Dermis microvascular lymphatic vessel endothelial cell (primary cell): ENCODE results near the gene PRUNE2. TPM values are rescaled to one million over a fixed set of nuclear protein-coding genes. Genes with fewer than 3 reads are reported as not detected.

Experiments used
- DNase-seq, 2 donors: peaks; one replicate each; pipeline versions ENCODE4 v3.0.0 to v3.0.0-alpha.2; 2010; ENCODE audit warnings: low read depth in 2 of 2
- total RNA-seq: library from RNA; depleted of rRNA; stranded (reverse); fragments of >200 nt; gene quantifications from 2 replicates; pipeline ENCODE4 v1.2.1, GENCODE V29; 2014

The PRUNE2 gene
- total RNA-seq, 1 donor from 2014 or later = 10.8 TPM

- no peak for DNase-seq
Measured at GRCh38 chr9:76699971-76700370, 205.9 kb downstream of the PRUNE2 start.

DNA sequence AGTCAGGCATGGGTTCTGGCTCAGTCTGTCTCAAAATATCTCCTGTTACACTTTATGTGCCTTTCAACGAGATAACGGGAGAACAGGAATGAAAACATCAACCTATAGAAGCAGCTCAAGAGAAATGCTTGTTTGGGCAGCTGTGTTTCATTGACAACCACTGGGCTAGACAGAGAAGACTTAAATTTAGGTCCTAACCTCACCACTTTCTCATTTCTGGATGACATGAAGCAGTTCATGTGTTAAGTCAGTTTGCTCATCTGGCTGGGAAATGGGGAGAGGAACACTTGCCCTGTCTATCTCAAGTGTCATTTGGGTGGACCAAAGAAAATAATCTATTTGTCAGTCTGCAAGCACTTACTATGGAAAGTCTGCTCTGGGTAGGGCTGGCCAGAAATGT, 208.4 kb downstream of the PRUNE2 start:
- DNase-seq = no peak

DNA sequence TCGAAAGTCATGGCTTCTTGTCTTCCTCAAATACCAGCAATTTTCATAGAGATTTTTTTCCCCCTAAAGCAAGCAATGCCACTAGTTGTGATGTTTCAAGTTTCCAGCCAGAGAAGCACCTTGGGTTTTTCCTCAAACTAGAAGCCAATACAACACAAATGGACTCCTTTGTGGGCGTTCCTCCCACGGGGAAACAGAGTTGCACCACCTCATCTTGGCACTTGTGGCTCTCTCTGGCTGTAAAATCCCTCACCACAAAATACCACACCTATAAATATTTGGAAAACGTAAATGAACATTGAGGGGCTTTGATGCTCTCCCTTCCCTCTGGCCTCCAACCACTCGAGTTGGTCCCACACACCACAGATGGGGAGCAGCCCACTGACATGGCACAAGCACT, 208.8 kb downstream of the PRUNE2 start:
- DNase-seq = no peak

DNA sequence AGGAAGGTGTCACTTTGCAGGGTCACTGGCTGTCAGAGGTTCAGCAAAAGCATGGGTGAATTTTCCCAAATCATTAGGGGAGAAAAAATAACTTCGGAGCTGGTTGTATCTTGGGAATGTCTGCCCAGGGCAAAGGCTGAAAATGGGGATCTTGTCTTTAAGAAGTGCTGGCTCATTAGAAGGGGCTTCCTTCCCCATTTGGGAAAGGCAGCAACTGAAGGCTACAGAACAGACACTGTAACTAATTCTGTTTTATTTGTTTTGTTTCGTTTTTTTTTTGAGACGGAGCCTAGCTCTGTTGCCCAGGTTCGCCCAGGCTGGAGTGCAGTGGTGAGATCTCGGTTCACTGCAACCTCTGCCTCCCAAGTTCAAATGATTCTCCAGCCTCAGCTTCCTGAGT, 212.0 kb downstream of the PRUNE2 start:
- DNase-seq = no peak

DNA sequence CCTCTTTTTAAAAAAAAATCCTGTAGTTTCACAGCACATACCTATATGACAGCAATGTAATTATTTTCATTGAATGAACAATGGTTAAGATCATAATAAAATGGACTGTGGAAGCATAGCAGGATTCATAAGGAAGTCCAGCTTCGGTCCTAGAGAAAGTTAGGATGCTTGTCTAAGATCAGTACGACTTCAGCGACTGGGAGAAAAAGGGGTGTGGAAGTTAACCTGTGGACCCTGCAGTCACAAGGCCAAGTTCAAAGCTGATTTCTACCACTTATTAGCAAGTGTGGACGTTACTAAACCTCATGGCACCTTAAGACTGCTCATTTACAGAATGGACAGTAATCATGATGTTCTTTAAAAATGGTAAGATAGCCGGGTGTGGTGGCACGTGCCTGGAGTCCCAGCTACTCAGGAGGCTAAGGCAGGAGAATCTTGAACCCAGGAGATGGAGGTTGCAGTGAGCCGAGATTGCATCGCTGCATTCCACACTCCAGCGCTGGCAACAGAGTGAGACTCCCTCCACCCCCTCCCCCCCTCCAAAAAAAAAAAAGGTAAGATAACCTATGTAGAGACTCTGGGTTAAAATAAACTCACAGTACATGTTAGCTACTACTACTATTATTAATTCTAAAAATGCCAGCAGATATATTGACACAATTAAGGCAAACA, 213.3 kb downstream of the PRUNE2 start:
- DNase-seq = no peak

- DNase-seq = peak in 1 of 2 donors; percentile 53
Measured at GRCh38 chr9:76691517-76692313, 214.2 kb downstream of the PRUNE2 start.

- no peak for DNase-seq
Measured at GRCh38 chr9:76690973-76691370, 214.9 kb downstream of the PRUNE2 start.

GRCh38 chr9:76690246-76690972, 215.5 kb downstream of the PRUNE2 start:
- no peak for DNase-seq

- no peak for DNase-seq
Measured at GRCh38 chr9:76688471-76689238, 217.3 kb downstream of the PRUNE2 start.

- peak in 1 of 2 donors; percentile 87 for DNase-seq
Measured at GRCh38 chr9:76687861-76688391, 218.0 kb downstream of the PRUNE2 start.

- DNase-seq = no peak
Measured at GRCh38 chr9:76686756-76687155, 219.2 kb downstream of the PRUNE2 start.

GRCh38 chr9:76684213-76684612, 221.7 kb downstream of the PRUNE2 start:
- no peak for DNase-seq

DNA sequence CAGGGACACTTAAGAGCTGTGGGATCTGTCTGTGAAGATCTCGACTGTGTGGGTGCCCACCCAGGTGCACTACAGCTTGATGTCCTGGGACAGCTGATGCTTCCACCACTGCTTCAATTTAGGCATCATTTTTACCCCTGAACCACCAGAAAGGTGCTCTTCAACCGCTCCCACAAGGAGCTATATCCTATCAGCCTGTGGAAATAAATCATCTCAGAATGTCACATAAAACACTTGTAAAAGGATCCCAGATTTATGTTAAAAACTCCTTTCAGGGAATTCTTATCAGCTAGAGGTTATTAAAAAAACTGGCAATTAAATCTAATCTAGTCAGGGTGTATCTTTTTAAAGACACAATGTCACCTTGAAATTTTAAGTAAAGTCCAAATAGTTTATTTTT, 224.4 kb downstream of the PRUNE2 start:
- no peak for DNase-seq

GRCh38 chr9:76680716-76681425, 225.0 kb downstream of the PRUNE2 start:
- DNase-seq = no peak

GRCh38 chr9:76677481-76678055, 228.3 kb downstream of the PRUNE2 start:
- DNase-seq = peak; percentile 89 to 93

- no peak for DNase-seq
Measured at GRCh38 chr9:76676857-76677256, 229.1 kb downstream of the PRUNE2 start.

DNA sequence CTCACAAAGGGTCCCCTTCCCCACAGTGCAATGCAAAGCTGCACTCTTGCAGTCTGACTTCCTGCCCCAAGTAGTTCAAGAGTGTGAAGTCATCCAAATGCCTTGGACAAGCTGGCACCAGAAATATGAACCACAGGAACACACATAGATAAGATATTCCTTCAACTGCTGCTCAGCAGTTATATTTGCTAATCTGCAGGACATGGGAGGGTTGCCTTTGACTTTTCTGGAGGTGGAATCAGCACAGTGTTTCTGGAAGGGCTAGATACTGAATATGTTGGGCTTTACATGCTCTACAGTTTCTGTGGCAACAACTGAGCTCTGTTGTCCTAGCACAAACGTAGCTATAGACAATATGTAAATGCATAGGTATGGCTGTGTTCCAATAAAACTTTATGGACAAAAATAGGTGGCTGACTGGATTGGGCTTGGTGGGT, 238.4 kb downstream of the PRUNE2 start:
- DNase-seq = no peak

GRCh38 chr9:76665966-76666365, 239.9 kb downstream of the PRUNE2 start:
- DNase-seq = peak in 1 of 2 donors; percentile 45

GRCh38 chr9:76665458-76665857, 240.5 kb downstream of the PRUNE2 start:
- no peak for DNase-seq

DNA sequence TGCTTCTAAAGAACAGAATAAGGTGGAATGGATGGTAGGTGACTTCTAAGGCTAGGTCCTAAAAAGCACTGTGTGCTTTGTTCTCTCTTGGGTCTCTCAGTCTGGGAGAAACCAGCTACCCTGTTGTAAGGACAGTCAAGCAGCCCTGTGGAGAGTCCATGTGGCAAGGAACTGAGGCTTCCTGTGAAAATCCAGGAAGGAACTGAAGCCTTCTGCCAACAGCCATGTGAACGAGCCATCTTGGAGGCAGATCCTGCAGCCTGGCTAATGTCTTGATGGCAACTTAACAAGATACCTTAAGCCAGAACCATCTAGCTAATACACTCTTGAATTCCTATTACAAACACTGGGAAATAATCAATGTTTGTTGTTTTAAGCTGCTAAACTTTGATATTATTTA, 241.8 kb downstream of the PRUNE2 start:
- DNase-seq = no peak
